IPS DF 6.9 (cell line): ENCODE measurements around the gene RAB22A.
"Not testable (repeated sequence)": the region's sequence is repeated elsewhere in the genome, so short reads cannot be mapped to it uniquely, and the experiment has no call there.

Experiments used
- DNase-seq: peaks from one replicate; pipeline ENCODE4 v3.0.0-alpha.2; 2013; ENCODE audit warnings: low read depth, low spot score
- H3K27ac ChIP-seq: one replicate; pipeline ENCODE4 v1.5.1; 2013; ENCODE audit warnings: low read length, control low read depth
- H3K27me3 ChIP-seq: 2 replicates; pipeline ENCODE4 v1.6.1; 2013; ENCODE audit warnings: mild to moderate bottlenecking, low read length; ENCODE audit not compliant: control insufficient read depth, insufficient read depth
- H3K36me3 ChIP-seq: 2 replicates; pipeline ENCODE4 v1.6.1; 2013; ENCODE audit warnings: low read length; ENCODE audit not compliant: control insufficient read depth, insufficient read depth
- H3K4me1 ChIP-seq: 2 replicates; pipeline ENCODE4 v1.6.1; 2013; ENCODE audit warnings: low read length; ENCODE audit not compliant: control insufficient read depth, insufficient read depth
- H3K4me3 ChIP-seq: 2 replicates; pipeline ENCODE4 v1.5.1; 2013; ENCODE audit warnings: mild to moderate bottlenecking, low read length
- H3K9me3 ChIP-seq: 2 replicates; pipeline ENCODE4 v1.6.1; 2013; ENCODE audit warnings: low read length, inconsistent platforms; ENCODE audit not compliant: control insufficient read depth, insufficient read depth
- WGBS: extraction: QIAGEN DNeasy Blood & Tissue Kit; methylation state at CpG from one replicate; pipeline ENCODE4 v1.1.7; 2013; ENCODE audit warnings: mixed read lengths, missing lambda C conversion rate; ENCODE audit not compliant: insufficient read length, insufficient coverage; 5-methylcytosine and 5-hydroxymethylcytosine counted together

Gene RAB22A

GRCh38 chr20:58366866-58367265 is 57.4 kb downstream of the RAB22A start:
- no CpG with 5 or more reads among the region's 3 CpGs for WGBS
- DNase-seq: no peak
- Histone ChIP-seq H3K27ac (no peak overlapping the region), H3K27me3 (no peaks in the 10 kb centered on the region), H3K9me3 (no peaks in the 10 kb centered on the region), H3K36me3 (no peaks in the 10 kb centered on the region), H3K4me1 (no peaks in the 10 kb centered on the region), H3K4me3 (no peak overlapping the region)

DNA sequence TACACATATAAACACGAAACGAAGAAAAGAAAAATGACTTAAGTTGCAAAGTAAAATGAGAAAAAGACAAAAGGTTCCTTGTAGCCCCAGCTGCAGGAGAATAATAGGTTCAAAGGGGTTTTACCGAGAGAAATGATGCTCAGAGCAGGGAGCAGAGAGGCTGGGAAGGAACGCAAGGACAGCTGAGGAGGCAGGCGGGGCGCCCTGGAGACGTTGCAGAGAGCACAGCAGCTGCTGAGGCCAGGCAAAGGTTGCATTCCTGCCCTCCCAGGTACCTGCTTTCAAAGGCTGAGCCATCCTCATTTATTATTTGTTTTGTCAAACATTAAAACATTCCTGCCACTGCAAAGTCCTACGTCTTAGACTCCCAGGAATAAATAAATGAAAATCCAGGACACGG is 63.3 kb downstream of the RAB22A start:
- Histone ChIP-seq H3K4me1 (peaks cover 6% of the 10 kb centered on the region; the same call in 1 of the 2 replicates), H3K36me3 (no peaks in the 10 kb centered on the region), H3K27me3 (no peaks in the 10 kb centered on the region), H3K9me3 (no peaks in the 10 kb centered on the region), H3K4me3 (no peak overlapping the region), H3K27ac (no peak overlapping the region)
- no CpG with 5 or more reads among the region's 9 CpGs for WGBS
- DNase-seq: no peak

DNA sequence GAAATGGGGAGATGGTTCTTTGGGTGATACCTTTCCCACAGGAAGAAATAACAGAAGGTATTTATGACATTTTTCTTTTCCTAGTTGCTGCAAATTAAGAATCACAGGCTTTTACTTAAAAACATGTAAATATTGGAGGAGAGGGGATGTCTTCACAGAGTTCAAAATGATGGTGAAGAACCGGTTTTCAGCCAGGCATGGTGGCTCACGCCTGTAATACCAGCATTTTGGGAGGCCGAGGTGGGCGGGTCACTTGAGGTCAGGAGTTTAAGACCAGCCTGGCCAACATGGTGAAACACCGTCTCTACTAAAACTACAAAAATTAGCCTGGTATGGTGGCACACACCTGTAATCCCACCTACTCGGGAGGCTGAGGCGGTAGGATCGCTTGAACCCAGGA is 63.8 kb downstream of the RAB22A start:
- H3K27ac ChIP-seq, H3K36me3 ChIP-seq, H3K4me1 ChIP-seq, DNase-seq, H3K27me3 ChIP-seq, H3K9me3 ChIP-seq, H3K4me3 ChIP-seq: not testable (repeated sequence)
- WGBS: no CpG with 5 or more reads among the region's 8 CpGs

- Histone ChIP-seq H3K27me3 (no peaks in the 10 kb centered on the region), H3K27ac (no peak overlapping the region), H3K4me1 (peaks cover 6% of the 10 kb centered on the region; the same call in 1 of the 2 replicates), H3K4me3 (no peak overlapping the region), H3K9me3 (no peaks in the 10 kb centered on the region), H3K36me3 (no peaks in the 10 kb centered on the region)
- no peak for DNase-seq
- WGBS: no CpG with 5 or more reads among the region's 19 CpGs
Observed at GRCh38 chr20:58374027-58374850, 64.7 kb downstream of the RAB22A start.

DNA sequence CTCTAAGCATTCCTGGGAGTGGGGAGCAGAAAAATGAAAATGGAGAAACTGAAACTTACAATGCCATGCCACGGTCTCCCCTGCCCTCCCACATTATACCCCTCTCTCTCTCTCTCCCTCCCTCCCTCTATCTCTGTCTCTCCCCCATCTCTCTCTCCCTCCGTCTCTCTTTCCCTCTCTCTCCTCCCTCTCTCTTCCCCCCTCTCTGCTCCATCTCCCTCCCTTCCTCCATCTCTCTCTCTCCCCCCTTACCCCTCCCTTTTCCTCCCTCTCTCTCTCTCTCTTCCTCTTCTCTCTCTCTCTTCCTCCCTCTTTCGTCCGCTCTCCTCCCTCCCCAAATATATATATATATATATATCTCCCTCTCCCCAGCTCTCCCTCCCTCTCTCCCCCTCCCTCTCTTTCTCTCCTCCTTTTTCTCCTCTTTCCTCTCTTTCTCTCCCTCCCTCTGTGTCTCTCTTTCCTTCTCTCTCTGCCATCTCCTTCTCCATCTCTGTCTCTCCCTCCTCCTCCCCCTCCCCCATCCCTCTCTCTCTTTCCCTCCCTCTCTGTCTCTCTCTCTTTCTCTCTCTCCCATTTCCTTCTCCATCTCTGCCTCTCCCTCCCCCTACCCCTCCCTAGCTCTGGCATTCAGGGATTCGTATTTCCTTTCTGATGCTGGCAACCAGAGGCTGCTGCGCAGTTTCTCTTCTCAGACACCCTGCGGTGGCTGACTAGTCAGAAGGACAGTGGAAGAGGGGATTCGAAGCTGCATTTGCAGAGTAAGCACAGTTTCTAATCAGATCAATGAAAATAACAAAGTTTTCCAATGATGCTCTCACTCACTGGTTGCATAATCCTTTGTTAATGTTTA is 65.6 kb downstream of the RAB22A start:
- no CpG with 5 or more reads among the region's 8 CpGs for WGBS
- H3K4me1 ChIP-seq: peaks cover 6% of the 10 kb centered on the region; the same call in 1 of the 2 replicates
- DNase-seq: peak; percentile 70
- H3K27me3 ChIP-seq: no peaks in the 10 kb centered on the region
- no peak overlapping the region for H3K27ac ChIP-seq
- H3K9me3 ChIP-seq: no peaks in the 10 kb centered on the region
- H3K4me3 ChIP-seq: no peak overlapping the region
- H3K36me3 ChIP-seq: no peaks in the 10 kb centered on the region

GRCh38 chr20:58375759-58376352 is 66.3 kb downstream of the RAB22A start:
- WGBS: no CpG with 5 or more reads among the region's 10 CpGs
- Histone ChIP-seq H3K9me3 (no peaks in the 10 kb centered on the region), H3K36me3 (no peaks in the 10 kb centered on the region), H3K4me3 (no peak overlapping the region), H3K27me3 (no peaks in the 10 kb centered on the region), H3K27ac (no peak overlapping the region), H3K4me1 (peaks cover 6% of the 10 kb centered on the region; the same call in 1 of the 2 replicates)
- DNase-seq: no peak

DNA sequence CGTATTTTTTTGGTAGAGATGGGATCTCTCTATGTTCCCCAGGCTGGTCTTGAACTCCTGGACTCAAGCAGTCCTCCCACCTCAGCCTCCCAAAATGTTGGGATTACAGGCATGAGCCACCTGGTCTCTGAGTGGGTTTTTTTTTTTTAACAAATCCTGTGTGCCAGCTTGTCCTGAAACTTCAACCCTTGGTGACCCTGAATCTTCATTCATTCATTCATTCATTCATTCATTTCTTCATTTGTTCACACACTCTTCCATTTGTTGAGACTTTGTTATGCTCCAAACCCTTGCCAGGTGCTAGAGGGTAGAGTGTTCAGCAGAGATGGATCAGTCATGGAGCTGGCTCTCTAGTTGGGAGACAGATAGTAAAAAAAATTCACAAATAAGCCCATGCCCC is 67.5 kb downstream of the RAB22A start:
- WGBS: no CpG with 5 or more reads among the region's 1 CpG
- peaks cover 6% of the 10 kb centered on the region; the same call in 1 of the 2 replicates for H3K4me1 ChIP-seq
- H3K4me3 ChIP-seq: no peak overlapping the region
- H3K36me3 ChIP-seq: no peaks in the 10 kb centered on the region
- H3K27me3 ChIP-seq: no peaks in the 10 kb centered on the region
- no peak overlapping the region for H3K27ac ChIP-seq
- no peaks in the 10 kb centered on the region for H3K9me3 ChIP-seq
- DNase-seq: no peak

GRCh38 chr20:58377766-58378401 is 68.4 kb downstream of the RAB22A start:
- no peak overlapping the region for H3K27ac ChIP-seq
- no CpG with 5 or more reads among the region's 7 CpGs for WGBS
- no peak for DNase-seq
- peaks cover 6% of the 10 kb centered on the region; the same call in 1 of the 2 replicates for H3K4me1 ChIP-seq
- no peaks in the 10 kb centered on the region for H3K27me3 ChIP-seq
- H3K9me3 ChIP-seq: no peaks in the 10 kb centered on the region
- H3K36me3 ChIP-seq: no peaks in the 10 kb centered on the region
- H3K4me3 ChIP-seq: no peak overlapping the region

GRCh38 chr20:58378704-58379103 is 69.2 kb downstream of the RAB22A start:
- H3K27ac ChIP-seq: no peak overlapping the region
- no peaks in the 10 kb centered on the region for H3K36me3 ChIP-seq
- DNase-seq: no peak
- no peaks in the 10 kb centered on the region for H3K27me3 ChIP-seq
- H3K4me3 ChIP-seq: no peak overlapping the region
- H3K4me1 ChIP-seq: peaks cover 6% of the 10 kb centered on the region; the same call in 1 of the 2 replicates
- no peaks in the 10 kb centered on the region for H3K9me3 ChIP-seq
- WGBS: no CpG with 5 or more reads among the region's 3 CpGs

- no peaks in the 10 kb centered on the region for H3K4me1 ChIP-seq
- no peak overlapping the region for H3K4me3 ChIP-seq
- no peaks in the 10 kb centered on the region for H3K27me3 ChIP-seq
- no peak overlapping the region for H3K27ac ChIP-seq
- no peak for DNase-seq
- no peaks in the 10 kb centered on the region for H3K36me3 ChIP-seq
- H3K9me3 ChIP-seq: no peaks in the 10 kb centered on the region
- WGBS: no CpG with 5 or more reads among the region's 7 CpGs
Observed at GRCh38 chr20:58381627-58382026, 72.1 kb downstream of the RAB22A start.
